PC-9 (cell line): ENCODE measurements around the gene UBE2K.

Experiments used
- CTCF ChIP-seq: fragments of 200-600 bp; sonication (generic); conservative IDR thresholded peaks from 2 replicates; pipeline ENCODE4 v1.6.1; 2017; ENCODE audit warnings: mixed run types, antibody characterized with exemption, mild to moderate bottlenecking, moderate library complexity
- EZH2 ChIP-seq: fragments of 200-600 bp; sonication (generic); IDR thresholded peaks from 2 replicates; pipeline ENCODE4 v1.8.0; 2017; ENCODE audit warnings: antibody characterized with exemption, low read depth

DNA sequence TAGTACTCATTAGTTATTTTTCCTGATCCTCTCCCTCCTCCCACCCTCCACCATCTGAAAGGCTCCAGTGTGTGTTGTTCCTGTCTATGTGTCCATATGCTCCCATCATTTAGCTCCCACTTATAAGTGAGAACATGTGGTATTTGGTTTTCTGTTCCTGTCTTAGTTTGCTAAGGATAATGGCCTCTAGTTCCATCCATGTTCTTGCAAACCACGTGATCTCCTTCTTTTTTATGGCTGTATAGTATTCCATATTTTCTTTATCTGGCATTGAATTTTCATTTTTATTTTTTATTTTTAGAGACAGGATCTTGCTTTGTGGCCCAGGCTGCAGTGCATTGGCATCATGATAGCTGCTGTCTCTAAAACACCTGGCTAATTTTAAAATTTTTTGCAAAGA is 11.9 kb upstream of the UBE2K start:
- TF ChIP-seq CTCF (no peak), EZH2 (no peak)
